ENCODE results near the gene DGKG. TPM values are rescaled to one million over a fixed set of nuclear protein-coding genes. Genes with fewer than 3 reads are reported as not detected.

Gene DGKG
- total and polyA plus RNA-seq, 9 of the 15 experiments (the other 6 are each of a cell fraction or from before 2014, with no cell fraction given), result 0.01 to 0.36 (median 0.15) TPM

GRCh38 chr3:186241910-186242821, 119.9 kb downstream of the DGKG start (continued):
- TF ChIP-seq PCBP1 (IDR thresholded peaks at IDR 0.05; ENCODE audit: low read depth, low read length, poor library complexity, severe bottlenecking) (no peak), ZFPM2 (CRISPR knock-in tag; IDR thresholded peaks at IDR 0.05) (no peak), KDM4B (IDR thresholded peaks at IDR 0.05; ENCODE audit: borderline replicate concordance in 2 of 2, low read depth in 1 of 2) (no peak), FOXP1 (CRISPR knock-in tag; IDR thresholded peaks at IDR 0.05) (no peak), ZNF143 (CRISPR knock-in tag; IDR thresholded peaks at IDR 0.05) (no peak), BRF2 (IDR thresholded peaks at IDR 0.05; ENCODE audit: borderline replicate concordance, insufficient read depth, insufficient read length) (no peak), THRB (CRISPR knock-in tag; conservative IDR thresholded peaks at IDR 0.05) (0 out of 2 replicates have a peak, but pooled peaks have one; percentile 47), ZNF324 (CRISPR knock-in tag; IDR thresholded peaks at IDR 0.05) (no peak), MTA1 (IDR thresholded peaks at IDR 0.05; ENCODE audit: borderline replicate concordance) (no peak), ZBTB12 (CRISPR knock-in tag; IDR thresholded peaks at IDR 0.05) (0 out of 2 replicates have a peak, but pooled peaks have one; percentile 9), MBD1 (CRISPR knock-in tag; IDR thresholded peaks at IDR 0.05) (no peak), GMEB1 (CRISPR knock-in tag; IDR thresholded peaks at IDR 0.05) (0 out of 2 replicates have a peak, but pooled peaks have one; percentile 24), NFIC (IDR thresholded peaks at IDR 0.05) (0 out of 2 replicates have a peak, but pooled peaks have one; percentile 18), HDAC3 (IDR thresholded peaks at IDR 0.05; ENCODE audit: borderline replicate concordance, partially characterized antibody) (no peak), BRCA1 (IDR thresholded peaks at IDR 0.05) (no peak), BRCA1 (CRISPR knock-in tag; IDR thresholded peaks at IDR 0.05) (no peak), ATF2 (CRISPR knock-in tag; IDR thresholded peaks at IDR 0.05) (no peak)
